ENCODE measurements around the gene DLL4.

- TF ChIP-seq CTCF (conservative IDR thresholded peaks at IDR 0.05; ENCODE audit: low read depth, low read length) (peak; percentile 50), EZH2 (IDR thresholded peaks at IDR 0.05; ENCODE audit: borderline replicate concordance, low read depth, low read length, poor library complexity, severe bottlenecking) (no peak)
These were observed 14.7 kb upstream of the DLL4 start for GRCh38 chr15:40914486-40914885.

Measured in A673 (cell line).